Activated naive CD4-positive, alpha-beta T cell (primary cell): ENCODE data around the gene PPP1R7.
"Not testable (repeated sequence)": the region's sequence is repeated elsewhere in the genome, so short reads cannot be mapped to it uniquely, and the experiment has no call there.

Experiments used
- DNase-seq, 4 experiments: peaks; one replicate each; lab custom pipeline; 2025; lab: John Stamatoyannopoulos, UW

Gene PPP1R7

GRCh38 chr2:241193271-241193670 lies 43.0 kb downstream of the PPP1R7 start:
- DNase-seq = no peak

- DNase-seq = no peak
Observed at GRCh38 chr2:241194811-241195210, 44.5 kb downstream of the PPP1R7 start.

GRCh38 chr2:241195506-241196130 lies 45.4 kb downstream of the PPP1R7 start:
- DNase-seq = no peak

GRCh38 chr2:241197246-241197645 lies 47.0 kb downstream of the PPP1R7 start:
- not testable (repeated sequence) for DNase-seq

GRCh38 chr2:241197947-241198346 lies 47.7 kb downstream of the PPP1R7 start:
- no peak for DNase-seq

- no peak for DNase-seq
Observed at GRCh38 chr2:241198381-241199279, 48.4 kb downstream of the PPP1R7 start.

- no peak for DNase-seq
Observed at GRCh38 chr2:241199286-241199685, 49.0 kb downstream of the PPP1R7 start.

GRCh38 chr2:241199897-241200821 lies 49.9 kb downstream of the PPP1R7 start:
- no peak for DNase-seq

- no peak for DNase-seq
Observed at GRCh38 chr2:241200822-241201395, 50.6 kb downstream of the PPP1R7 start.

- DNase-seq = no peak
Observed at GRCh38 chr2:241201445-241202267, 51.4 kb downstream of the PPP1R7 start.

- DNase-seq = no peak
Observed at GRCh38 chr2:241202268-241202585, 52.0 kb downstream of the PPP1R7 start.

- DNase-seq = no peak
Observed at GRCh38 chr2:241202681-241203080, 52.4 kb downstream of the PPP1R7 start.

- no peak for DNase-seq
Observed at GRCh38 chr2:241203218-241204009, 53.1 kb downstream of the PPP1R7 start.

- no peak for DNase-seq
Observed at GRCh38 chr2:241204010-241204384, 53.7 kb downstream of the PPP1R7 start.

GRCh38 chr2:241204490-241204889 lies 54.2 kb downstream of the PPP1R7 start:
- DNase-seq = no peak

GRCh38 chr2:241205086-241205485 lies 54.8 kb downstream of the PPP1R7 start:
- no peak for DNase-seq

GRCh38 chr2:241207151-241207550 lies 56.9 kb downstream of the PPP1R7 start:
- no peak for DNase-seq

GRCh38 chr2:241207641-241208040 lies 57.4 kb downstream of the PPP1R7 start:
- no peak for DNase-seq

- DNase-seq = no peak
Observed at GRCh38 chr2:241208058-241208457, 57.8 kb downstream of the PPP1R7 start.

- no peak for DNase-seq
Observed at GRCh38 chr2:241209271-241209670, 59.0 kb downstream of the PPP1R7 start.
